K562 treated with DMSO at 1 percent for 48 hours (cell line): ENCODE results near the gene RFT1. TPM values are rescaled to one million over a fixed set of nuclear protein-coding genes. Genes with fewer than 3 reads are reported as not detected.

Source experiments
- total RNA-seq: library from RNA; unstranded; fragments of 300-600 nt; gene quantifications from 2 replicates; pipeline ENCODE4 v1.2.3, GENCODE V29; 2022; ENCODE audit warnings: low replicate concordance; ENCODE audit errors: extremely low read depth

The RFT1 gene, protein sequence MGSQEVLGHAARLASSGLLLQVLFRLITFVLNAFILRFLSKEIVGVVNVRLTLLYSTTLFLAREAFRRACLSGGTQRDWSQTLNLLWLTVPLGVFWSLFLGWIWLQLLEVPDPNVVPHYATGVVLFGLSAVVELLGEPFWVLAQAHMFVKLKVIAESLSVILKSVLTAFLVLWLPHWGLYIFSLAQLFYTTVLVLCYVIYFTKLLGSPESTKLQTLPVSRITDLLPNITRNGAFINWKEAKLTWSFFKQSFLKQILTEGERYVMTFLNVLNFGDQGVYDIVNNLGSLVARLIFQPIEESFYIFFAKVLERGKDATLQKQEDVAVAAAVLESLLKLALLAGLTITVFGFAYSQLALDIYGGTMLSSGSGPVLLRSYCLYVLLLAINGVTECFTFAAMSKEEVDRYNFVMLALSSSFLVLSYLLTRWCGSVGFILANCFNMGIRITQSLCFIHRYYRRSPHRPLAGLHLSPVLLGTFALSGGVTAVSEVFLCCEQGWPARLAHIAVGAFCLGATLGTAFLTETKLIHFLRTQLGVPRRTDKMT
- total RNA-seq = not detected in 2 replicates

DNA sequence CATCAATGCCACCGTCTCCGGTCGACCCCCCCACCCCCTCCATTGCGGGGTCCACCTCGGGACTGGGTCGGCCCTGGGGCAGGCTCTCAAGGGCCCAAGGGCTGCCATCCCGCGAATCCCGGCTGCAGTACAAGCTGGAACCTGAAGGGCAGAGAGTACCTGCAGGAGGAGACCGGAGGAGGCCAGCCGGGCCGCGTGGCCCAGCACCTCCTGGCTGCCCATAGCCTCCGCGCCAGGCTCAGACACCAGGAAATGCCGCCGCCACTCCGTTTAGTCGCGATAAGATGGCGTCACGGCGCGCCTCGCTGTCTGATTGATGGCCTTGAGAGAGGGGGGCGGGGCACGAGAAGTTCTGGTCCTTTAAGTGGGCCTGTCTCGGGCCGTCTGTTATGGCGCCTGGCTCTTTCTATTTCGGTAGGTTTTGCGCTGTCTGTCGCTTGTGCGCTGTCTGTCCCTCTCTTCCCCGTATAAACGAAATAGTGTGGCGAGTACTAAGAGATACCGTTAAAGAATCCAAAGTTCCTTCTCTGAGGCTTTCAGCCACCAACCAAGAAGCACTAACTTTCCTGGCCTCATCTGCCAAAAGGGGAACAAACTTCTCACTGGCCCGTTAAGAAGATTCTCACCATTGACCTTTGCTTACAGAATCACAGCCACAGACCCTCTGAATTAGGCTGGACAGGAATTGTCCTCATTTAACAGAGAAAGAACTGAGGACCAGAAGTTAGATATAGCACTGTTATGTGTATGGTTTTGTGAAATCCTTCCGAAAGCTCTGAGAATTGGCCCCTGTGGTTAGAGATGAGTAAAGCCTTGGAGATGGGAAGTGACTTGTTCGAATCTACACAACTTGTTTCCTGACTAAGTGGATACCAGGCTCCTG is at the start of gene RFT1:
TSS of gene RFT1 (minus strand) at position 257 of the 883 bp plus-strand sequence. CDS start at position 222, 35 bp downstream.

DNA sequence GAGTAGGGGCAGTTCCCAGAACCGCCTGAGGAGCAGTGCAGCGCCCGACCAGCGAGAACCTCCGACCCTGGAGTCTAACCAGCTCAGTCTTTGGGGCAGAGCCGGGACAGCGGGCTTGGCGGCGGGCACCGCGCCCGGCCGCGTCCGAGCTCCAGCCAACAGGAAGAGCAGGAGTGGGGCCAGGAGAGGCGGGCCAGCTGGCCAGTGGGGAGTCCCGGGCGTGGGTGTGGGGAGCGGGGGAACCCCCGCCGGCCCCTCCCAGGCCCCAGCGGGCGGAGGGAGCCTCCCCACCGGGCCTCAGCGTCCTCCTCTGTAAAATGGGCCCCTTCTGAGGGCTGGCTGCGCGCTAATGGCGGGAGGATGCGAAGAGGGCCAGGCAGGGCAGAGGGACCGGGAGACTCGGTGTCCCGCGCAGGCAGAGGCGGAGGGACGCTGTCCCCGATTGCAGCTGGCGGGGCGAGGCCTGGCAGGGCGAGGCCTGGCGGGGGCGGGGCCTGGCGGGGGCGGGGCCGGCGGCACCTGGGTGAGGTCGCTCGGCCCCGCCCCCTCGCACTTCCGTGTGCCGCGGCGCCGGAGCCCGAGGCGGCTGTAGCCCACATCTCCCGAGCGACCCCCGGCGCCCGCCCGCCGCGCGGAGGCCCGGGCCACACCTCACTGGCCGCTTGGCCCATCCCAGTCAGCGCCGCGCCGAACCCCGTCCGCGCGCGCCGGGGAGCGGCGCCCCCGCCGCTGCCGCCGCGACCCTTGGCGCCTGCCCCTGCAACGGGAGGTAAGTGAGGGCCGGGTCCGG is 30.6 kb upstream of the RFT1 start, which contains the start of gene PRKCD:
TSS of gene PRKCD (plus strand) at position 550 of the 790 bp plus-strand sequence. CDS start 17,214 bp downstream, outside the sequence.

GRCh38 chr3:53045518-53046170 is 84.6 kb downstream of the RFT1 start, which contains the start of gene SFMBT1:
TSS of gene SFMBT1 (minus strand) at chr3:53046073. CDS start at chr3:52969128, 76,945 bp downstream.

Other genes starting within 250 kb of the RFT1 start
- not detected in 2 replicates for gene STIMATE, start 232.9 kb downstream of the RFT1 start, total RNA-seq
- not detected in 2 replicates for gene SFMBT1, start 84.4 kb downstream of the RFT1 start, total RNA-seq
- gene PRKCD, start 30.8 kb upstream of the RFT1 start, total RNA-seq = not detected in 2 replicates
- gene TKT, start 125.6 kb upstream of the RFT1 start, total RNA-seq = 290 TPM in 1 of 2 replicates, not detected in the other
- gene DCP1A, start 217.1 kb upstream of the RFT1 start, total RNA-seq = not detected in 2 replicates